Neural cell (in vitro differentiated cells): ENCODE data around the gene PDE4D. TPM values are rescaled to one million over a fixed set of nuclear protein-coding genes. Genes with fewer than 3 reads are reported as not detected.

ENCODE experiments used
- H2AFZ ChIP-seq: fragments of 200-600, 300-800 bp; sonication (generic), shearing (Covaris generic); 2 replicates; pipeline ENCODE4 v1.6.0; 2014; ENCODE audit warnings: low read depth, mild to moderate bottlenecking, antibody characterized with exemption, low read length, moderate library complexity
- H3F3A ChIP-seq: fragments of 200-600 bp; shearing (Covaris generic); 2 replicates; pipeline ENCODE4 v1.6.1; 2016; ENCODE audit warnings: mild to moderate bottlenecking, moderate library complexity, mixed read lengths, antibody characterized with exemption, low read length; ENCODE audit not compliant: insufficient read depth, poor library complexity, severe bottlenecking
- H3K27ac ChIP-seq: fragments of 200-600, 300-800 bp; sonication (generic), shearing (Covaris generic); 2 replicates; pipeline ENCODE4 v1.5.1; 2014; ENCODE audit warnings: mild to moderate bottlenecking, low read length, moderate library complexity
- H3K27me3 ChIP-seq: fragments of 300-800, 200-600 bp; sonication (generic), shearing (Covaris generic); 2 replicates; pipeline ENCODE4 v1.6.0; 2014; ENCODE audit warnings: mild to moderate bottlenecking, low read depth, low read length, moderate library complexity; ENCODE audit not compliant: insufficient read depth
- H3K36me3 ChIP-seq: fragments of 300-800, 200-600 bp; sonication (generic), shearing (Covaris generic); 2 replicates; pipeline ENCODE4 v1.5.1; 2014; ENCODE audit warnings: mild to moderate bottlenecking, antibody characterized with exemption, low read length, moderate library complexity; ENCODE audit not compliant: insufficient read depth
- H3K4me2 ChIP-seq: fragments of 300-800, 200-600 bp; sonication (generic), shearing (Covaris generic); 2 replicates; pipeline ENCODE4 v1.6.0; 2014; ENCODE audit warnings: mild to moderate bottlenecking, low read length
- H3K4me3 ChIP-seq: fragments of 300-800, 200-600 bp; sonication (generic), shearing (Covaris generic); 2 replicates; pipeline ENCODE4 v1.5.1; 2014; ENCODE audit warnings: mild to moderate bottlenecking, low read length, moderate library complexity
- H3K79me2 ChIP-seq: fragments of 200-600 bp; shearing (Covaris generic); replicated peaks from 2 replicates; pipeline ENCODE4 v1.6.0; 2014; ENCODE audit warnings: mild to moderate bottlenecking, low read length, moderate library complexity; ENCODE audit not compliant: insufficient read depth
- H3K9ac ChIP-seq: fragments of 300-800, 200-600 bp; sonication (generic), shearing (Covaris generic); 2 replicates; pipeline ENCODE4 v1.6.1; 2016; ENCODE audit warnings: mild to moderate bottlenecking, low read length, mixed read lengths
- H3K9me2 ChIP-seq: fragments of 200-600 bp; shearing (Covaris generic); 2 replicates; pipeline ENCODE4 v1.6.1; 2016; ENCODE audit warnings: mild to moderate bottlenecking, low read length, mixed read lengths; ENCODE audit not compliant: insufficient read depth
- H3K9me3 ChIP-seq: fragments of 200-600, 300-800 bp; sonication (generic), shearing (Covaris generic); 2 replicates; pipeline ENCODE4 v1.6.1; 2016; ENCODE audit warnings: mild to moderate bottlenecking, mixed run types, low read length, moderate library complexity, mixed read lengths
- H4K20me1 ChIP-seq: fragments of 200-600 bp; shearing (Covaris generic); 2 replicates; pipeline ENCODE4 v1.6.1; 2016; ENCODE audit warnings: mild to moderate bottlenecking, mixed run types; ENCODE audit not compliant: insufficient read depth
- EP300 ChIP-seq: fragments of 450-650 bp; conservative IDR thresholded peaks from 2 replicates; pipeline ENCODE4 v1.6.1; 2014; ENCODE audit warnings: antibody characterized with exemption, mild to moderate bottlenecking, moderate library complexity; ENCODE audit not compliant: poor library complexity, severe bottlenecking
- EZH2 ChIP-seq: fragments of 200-600, 300-800 bp; shearing (Covaris generic), sonication (generic); IDR thresholded peaks from 2 replicates; pipeline ENCODE4 v1.6.1; 2014; ENCODE audit warnings: antibody characterized with exemption, low read length, borderline replicate concordance, mild to moderate bottlenecking; ENCODE audit not compliant: insufficient read depth, poor library complexity, severe bottlenecking
- MXI1 ChIP-seq: fragments of 450-650 bp; conservative IDR thresholded peaks from 2 replicates; pipeline ENCODE4 v1.6.1; 2014; ENCODE audit warnings: antibody characterized with exemption, mild to moderate bottlenecking; ENCODE audit not compliant: poor library complexity, severe bottlenecking
- POLR2AphosphoS5 ChIP-seq: IDR thresholded peaks from 2 replicates; pipeline ENCODE4 v1.6.1; 2012
- RAD21 ChIP-seq: fragments of 450-650 bp; conservative IDR thresholded peaks from 2 replicates; pipeline ENCODE4 v1.6.1; 2014; ENCODE audit warnings: antibody characterized with exemption, mild to moderate bottlenecking, moderate library complexity
- SMC3 ChIP-seq: fragments of 450-650 bp; conservative IDR thresholded peaks from 2 replicates; pipeline ENCODE4 v1.6.1; 2014; ENCODE audit warnings: antibody characterized with exemption, mild to moderate bottlenecking, moderate library complexity; ENCODE audit not compliant: poor library complexity
- TAF1 ChIP-seq: IDR thresholded peaks from 2 replicates; pipeline ENCODE4 v1.6.1; 2012; ENCODE audit warnings: low read depth
- polyA plus RNA-seq: library from polyadenylated mRNA; depleted of rRNA; stranded (reverse); fragments of >200 nt; gene quantifications from 2 replicates; pipeline ENCODE4 v1.2.3, GENCODE V29; 2014
- TF ChIP-seq, protein P1 (sequence below): fragments of 450-650 bp; IDR thresholded peaks from 2 replicates; pipeline ENCODE4 v1.5.1; 2014; ENCODE audit warnings: antibody characterized with exemption, mild to moderate bottlenecking, moderate library complexity; ENCODE audit not compliant: poor library complexity, severe bottlenecking
- TF ChIP-seq, protein P2 (sequence below): IDR thresholded peaks from 2 replicates; pipeline ENCODE4 v1.6.1; 2012; ENCODE audit warnings: borderline replicate concordance

Gene PDE4D
- polyA plus RNA-seq, 1 donor from 2014 or later = 42.8 TPM

DNA sequence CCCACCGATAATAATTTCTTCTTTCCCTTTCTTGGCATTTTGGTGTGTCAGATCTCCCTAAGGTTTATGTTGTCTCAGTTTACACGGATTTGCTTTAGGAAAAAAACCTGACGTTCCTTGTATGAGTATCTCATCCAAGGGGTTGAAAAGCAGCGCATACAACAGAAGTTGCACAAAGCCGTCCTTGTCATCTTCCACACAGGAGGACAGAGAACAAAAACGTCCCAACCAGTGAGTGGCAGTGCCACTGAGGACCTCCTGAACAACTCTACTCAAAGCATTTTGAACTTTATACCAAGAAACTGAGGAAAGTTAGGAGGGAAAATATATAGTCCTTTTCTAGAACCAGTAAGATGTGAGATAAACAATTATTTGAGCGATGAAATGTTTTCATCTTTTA is 547.0 kb downstream of the PDE4D start:
- no peaks in the 10 kb centered on the region for H3F3A ChIP-seq

DNA sequence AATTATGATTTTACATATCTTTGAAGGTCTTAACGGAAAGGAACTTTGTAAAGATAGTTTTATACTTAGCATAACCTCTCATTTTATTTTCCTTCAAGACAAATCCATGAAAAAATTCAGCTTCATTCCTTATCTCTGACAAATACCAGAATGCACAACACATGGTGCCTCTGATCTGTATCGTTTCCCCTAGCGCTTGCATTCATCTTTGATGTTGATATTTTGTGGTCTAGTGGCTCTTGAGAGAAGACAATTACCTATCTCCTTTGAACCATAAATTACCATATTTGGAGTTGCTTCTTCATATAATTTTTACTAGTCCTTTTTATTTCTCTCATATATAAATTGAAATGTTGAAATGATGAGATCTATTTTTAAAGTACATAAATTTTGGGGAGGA is 551.3 kb downstream of the PDE4D start:
- H3K79me2 ChIP-seq = no peaks in the 10 kb centered on the region
- H3K36me3 ChIP-seq = no peaks in the 10 kb centered on the region
- H3K9ac ChIP-seq = no peak overlapping the region
- H3F3A ChIP-seq = no peaks in the 10 kb centered on the region
- no peaks in the 10 kb centered on the region for H3K9me2 ChIP-seq
- TF ChIP-seq EZH2 (no peak), TAF1 (no peak), POLR2AphosphoS5 (no peak), RAD21 (no peak), EP300 (no peak), SMC3 (no peak), MXI1 (no peak)
- TF ChIP-seq, protein P1, sequence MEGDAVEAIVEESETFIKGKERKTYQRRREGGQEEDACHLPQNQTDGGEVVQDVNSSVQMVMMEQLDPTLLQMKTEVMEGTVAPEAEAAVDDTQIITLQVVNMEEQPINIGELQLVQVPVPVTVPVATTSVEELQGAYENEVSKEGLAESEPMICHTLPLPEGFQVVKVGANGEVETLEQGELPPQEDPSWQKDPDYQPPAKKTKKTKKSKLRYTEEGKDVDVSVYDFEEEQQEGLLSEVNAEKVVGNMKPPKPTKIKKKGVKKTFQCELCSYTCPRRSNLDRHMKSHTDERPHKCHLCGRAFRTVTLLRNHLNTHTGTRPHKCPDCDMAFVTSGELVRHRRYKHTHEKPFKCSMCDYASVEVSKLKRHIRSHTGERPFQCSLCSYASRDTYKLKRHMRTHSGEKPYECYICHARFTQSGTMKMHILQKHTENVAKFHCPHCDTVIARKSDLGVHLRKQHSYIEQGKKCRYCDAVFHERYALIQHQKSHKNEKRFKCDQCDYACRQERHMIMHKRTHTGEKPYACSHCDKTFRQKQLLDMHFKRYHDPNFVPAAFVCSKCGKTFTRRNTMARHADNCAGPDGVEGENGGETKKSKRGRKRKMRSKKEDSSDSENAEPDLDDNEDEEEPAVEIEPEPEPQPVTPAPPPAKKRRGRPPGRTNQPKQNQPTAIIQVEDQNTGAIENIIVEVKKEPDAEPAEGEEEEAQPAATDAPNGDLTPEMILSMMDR = no peak
- TF ChIP-seq, protein P2, sequence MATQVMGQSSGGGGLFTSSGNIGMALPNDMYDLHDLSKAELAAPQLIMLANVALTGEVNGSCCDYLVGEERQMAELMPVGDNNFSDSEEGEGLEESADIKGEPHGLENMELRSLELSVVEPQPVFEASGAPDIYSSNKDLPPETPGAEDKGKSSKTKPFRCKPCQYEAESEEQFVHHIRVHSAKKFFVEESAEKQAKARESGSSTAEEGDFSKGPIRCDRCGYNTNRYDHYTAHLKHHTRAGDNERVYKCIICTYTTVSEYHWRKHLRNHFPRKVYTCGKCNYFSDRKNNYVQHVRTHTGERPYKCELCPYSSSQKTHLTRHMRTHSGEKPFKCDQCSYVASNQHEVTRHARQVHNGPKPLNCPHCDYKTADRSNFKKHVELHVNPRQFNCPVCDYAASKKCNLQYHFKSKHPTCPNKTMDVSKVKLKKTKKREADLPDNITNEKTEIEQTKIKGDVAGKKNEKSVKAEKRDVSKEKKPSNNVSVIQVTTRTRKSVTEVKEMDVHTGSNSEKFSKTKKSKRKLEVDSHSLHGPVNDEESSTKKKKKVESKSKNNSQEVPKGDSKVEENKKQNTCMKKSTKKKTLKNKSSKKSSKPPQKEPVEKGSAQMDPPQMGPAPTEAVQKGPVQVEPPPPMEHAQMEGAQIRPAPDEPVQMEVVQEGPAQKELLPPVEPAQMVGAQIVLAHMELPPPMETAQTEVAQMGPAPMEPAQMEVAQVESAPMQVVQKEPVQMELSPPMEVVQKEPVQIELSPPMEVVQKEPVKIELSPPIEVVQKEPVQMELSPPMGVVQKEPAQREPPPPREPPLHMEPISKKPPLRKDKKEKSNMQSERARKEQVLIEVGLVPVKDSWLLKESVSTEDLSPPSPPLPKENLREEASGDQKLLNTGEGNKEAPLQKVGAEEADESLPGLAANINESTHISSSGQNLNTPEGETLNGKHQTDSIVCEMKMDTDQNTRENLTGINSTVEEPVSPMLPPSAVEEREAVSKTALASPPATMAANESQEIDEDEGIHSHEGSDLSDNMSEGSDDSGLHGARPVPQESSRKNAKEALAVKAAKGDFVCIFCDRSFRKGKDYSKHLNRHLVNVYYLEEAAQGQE = no peak
- no peaks in the 10 kb centered on the region for H4K20me1 ChIP-seq
- H3K27me3 ChIP-seq = no peaks in the 10 kb centered on the region
- H3K4me3 ChIP-seq = no peak overlapping the region
- H3K27ac ChIP-seq = no peak overlapping the region
- no peaks in the 10 kb centered on the region for H3K9me3 ChIP-seq
- H2AFZ ChIP-seq = no peak overlapping the region
- no peak overlapping the region for H3K4me2 ChIP-seq

More for the DNA sequence above, 547.0 kb downstream of the PDE4D start:
- no peaks in the 10 kb centered on the region for H3K79me2 ChIP-seq
- no peaks in the 10 kb centered on the region for H3K27me3 ChIP-seq
- no peaks in the 10 kb centered on the region for H3K9me2 ChIP-seq
- no peak overlapping the region for H3K9ac ChIP-seq
- TF ChIP-seq RAD21 = no peak
- TF ChIP-seq EZH2 = no peak
- TF ChIP-seq MXI1 = no peak
- no peak for TF ChIP-seq EP300
- TF ChIP-seq, protein P2 = no peak
- no peak for TF ChIP-seq TAF1
- TF ChIP-seq POLR2AphosphoS5 = no peak
- TF ChIP-seq, protein P1 = no peak
- H3K4me3 ChIP-seq = no peak overlapping the region
- H3K9me3 ChIP-seq = no peaks in the 10 kb centered on the region
- H3K4me2 ChIP-seq = no peak overlapping the region
- H2AFZ ChIP-seq = no peak overlapping the region
- H4K20me1 ChIP-seq = no peaks in the 10 kb centered on the region
- no peaks in the 10 kb centered on the region for H3K36me3 ChIP-seq
- no peak overlapping the region for H3K27ac ChIP-seq
